Measurements from ENCODE around the gene ERRFI1.

GRCh38 chr1:8023995-8024313 is 2.2 kb downstream of the ERRFI1 start:
- TF ChIP-seq CTCF (conservative IDR thresholded peaks at IDR 0.05) (no peak), ZFX (IDR thresholded peaks at IDR 0.05) (no peak)

All from C4-2B (cell line).